Naive thymus-derived CD4-positive, alpha-beta T cell (primary cell): ENCODE measurements around the gene E2F7. TPM values are rescaled to one million over a fixed set of nuclear protein-coding genes. Genes with fewer than 3 reads are reported as not detected.
A peak's percentile ranks its signal among the peaks of the same experiment; 100 is the strongest.

Source experiments
- ATAC-seq: fragments of 150-1000 bp; cut with Tn5 transposase; 2 replicates; pipeline ENCODE4 v1.10.0; 2021; ENCODE audit warnings: mild to moderate bottlenecking, moderate library complexity
- CTCF ChIA-PET: fragments of 350-600 bp; sonication (Branson Sonifier 250); formaldehyde crosslinking; loops from one replicate; lab custom pipeline; 2021; ENCODE audit warnings: antibody characterized with exemption; lab: Charles Lee
- POLR2A ChIA-PET: fragments of 350-600 bp; sonication (Branson Sonifier 250); formaldehyde crosslinking; loops from one replicate; lab custom pipeline; 2021; ENCODE audit warnings: antibody characterized with exemption, inconsistent platforms; lab: Charles Lee
- DNase-seq, 9 donors: peaks; one replicate each; pipeline versions ENCODE4 v3.0.0 to v3.0.0-alpha.2; 2020 to 2022; ENCODE audit warnings: mixed read lengths in 1 of 9
- H3K27ac ChIP-seq: one replicate; pipeline ENCODE4 v1.7.0; 2013; ENCODE audit warnings: mild to moderate bottlenecking, low read depth, low read length, moderate library complexity
- H3K27me3 ChIP-seq, 2 donors: one replicate each; pipeline ENCODE4 v1.7.0; 2013; ENCODE audit warnings: low read length in 2 of 2, mild to moderate bottlenecking in 2 of 2, moderate library complexity in 2 of 2; ENCODE audit not compliant: control insufficient read depth in 2 of 2, insufficient read depth in 2 of 2
- H3K36me3 ChIP-seq, 3 experiments: 1 replicate in 2 of 3; 2 replicates in 1 of 3; pipeline ENCODE4 v1.7.0; 2013; ENCODE audit warnings: low read length in 3 of 3, mild to moderate bottlenecking in 3 of 3, moderate library complexity in 1 of 3; ENCODE audit not compliant: insufficient read depth in 3 of 3, control insufficient read depth in 2 of 3
- H3K4me1 ChIP-seq, 2 donors: one replicate each; pipeline ENCODE4 v1.7.0; 2013; ENCODE audit warnings: low read length in 2 of 2, mild to moderate bottlenecking in 2 of 2, moderate library complexity in 1 of 2; ENCODE audit not compliant: control insufficient read depth in 2 of 2, insufficient read depth in 2 of 2
- H3K4me3 ChIP-seq: 2 replicates; pipeline ENCODE4 v1.7.0; 2013; ENCODE audit warnings: mild to moderate bottlenecking, low read length
- H3K9me3 ChIP-seq, 3 experiments: 1 replicate in 2 of 3; 2 replicates in 1 of 3; pipeline ENCODE4 v1.7.0; 2013; ENCODE audit warnings: low read length in 3 of 3; ENCODE audit not compliant: control insufficient read depth in 2 of 3
- H3K27ac Mint-ChIP-seq, 9 donors: one replicate each; pipeline ENCODE4 v1.8.0; 2020 to 2022; ENCODE audit warnings: mixed read lengths in 9 of 9, mild to moderate bottlenecking in 8 of 9, moderate library complexity in 5 of 9, inconsistent platforms in 2 of 9
- H3K27me3 Mint-ChIP-seq, 5 donors: one replicate each; pipeline ENCODE4 v1.8.0; 2021 to 2022; ENCODE audit warnings: mixed read lengths in 5 of 5, mild to moderate bottlenecking in 1 of 5
- H3K36me3 Mint-ChIP-seq, 5 donors: one replicate each; pipeline ENCODE4 v1.8.0; 2020 to 2022; ENCODE audit warnings: mixed read lengths in 5 of 5, mild to moderate bottlenecking in 3 of 5, inconsistent platforms in 1 of 5
- H3K4me1 Mint-ChIP-seq, 7 donors: one replicate each; pipeline ENCODE4 v1.8.0; 2020 to 2022; ENCODE audit warnings: mixed read lengths in 7 of 7, mild to moderate bottlenecking in 3 of 7, inconsistent platforms in 1 of 7
- H3K4me3 Mint-ChIP-seq, 10 donors: one replicate each; pipeline ENCODE4 v1.8.0; 2020 to 2022; ENCODE audit warnings: mild to moderate bottlenecking in 10 of 10, mixed read lengths in 10 of 10, moderate library complexity in 6 of 10, inconsistent platforms in 2 of 10
- H3K9me3 Mint-ChIP-seq, 11 donors: one replicate each; pipeline ENCODE4 v1.8.0; 2020 to 2022; ENCODE audit warnings: mixed read lengths in 11 of 11, mild to moderate bottlenecking in 4 of 11, inconsistent platforms in 1 of 11, moderate library complexity in 1 of 11
- intact Hi-C, 2 donors: fragments of 100-400 bp; cut with micrococcal nuclease; formaldehyde crosslinking; loops; one replicate each; pipeline ENCODE4 v1.15.1; 2023
- polyA plus RNA-seq, 2 donors: library from polyadenylated mRNA; unstranded; fragments of 300-500 nt; fragmentation: Illumina TruSeq; gene quantifications; one replicate each; pipeline ENCODE4 v1.2.3, GENCODE V29; 2021
- total RNA-seq, 6 experiments: library from RNA in 5 of 6; stranded (reverse) in 5 of 6; gene quantifications; 1 replicate in 5 of 6; 2 replicates in 1 of 6; pipeline ENCODE4 v1.2.3 and lab custom pipeline; 2021 to 2026

The E2F7 gene, protein sequence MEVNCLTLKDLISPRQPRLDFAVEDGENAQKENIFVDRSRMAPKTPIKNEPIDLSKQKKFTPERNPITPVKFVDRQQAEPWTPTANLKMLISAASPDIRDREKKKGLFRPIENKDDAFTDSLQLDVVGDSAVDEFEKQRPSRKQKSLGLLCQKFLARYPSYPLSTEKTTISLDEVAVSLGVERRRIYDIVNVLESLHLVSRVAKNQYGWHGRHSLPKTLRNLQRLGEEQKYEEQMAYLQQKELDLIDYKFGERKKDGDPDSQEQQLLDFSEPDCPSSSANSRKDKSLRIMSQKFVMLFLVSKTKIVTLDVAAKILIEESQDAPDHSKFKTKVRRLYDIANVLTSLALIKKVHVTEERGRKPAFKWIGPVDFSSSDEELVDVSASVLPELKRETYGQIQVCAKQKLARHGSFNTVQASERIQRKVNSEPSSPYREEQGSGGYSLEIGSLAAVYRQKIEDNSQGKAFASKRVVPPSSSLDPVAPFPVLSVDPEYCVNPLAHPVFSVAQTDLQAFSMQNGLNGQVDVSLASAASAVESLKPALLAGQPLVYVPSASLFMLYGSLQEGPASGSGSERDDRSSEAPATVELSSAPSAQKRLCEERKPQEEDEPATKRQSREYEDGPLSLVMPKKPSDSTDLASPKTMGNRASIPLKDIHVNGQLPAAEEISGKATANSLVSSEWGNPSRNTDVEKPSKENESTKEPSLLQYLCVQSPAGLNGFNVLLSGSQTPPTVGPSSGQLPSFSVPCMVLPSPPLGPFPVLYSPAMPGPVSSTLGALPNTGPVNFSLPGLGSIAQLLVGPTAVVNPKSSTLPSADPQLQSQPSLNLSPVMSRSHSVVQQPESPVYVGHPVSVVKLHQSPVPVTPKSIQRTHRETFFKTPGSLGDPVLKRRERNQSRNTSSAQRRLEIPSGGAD
- 10 to 100 TPM in 1 of 5 experiments, under 1 TPM in 1, not detected in 3; 0.22 to 17.6 TPM for total RNA-seq
- polyA plus RNA-seq: not detected
- total RNA-seq (lab: John Stamatoyannopoulos, UW): not detected

DNA sequence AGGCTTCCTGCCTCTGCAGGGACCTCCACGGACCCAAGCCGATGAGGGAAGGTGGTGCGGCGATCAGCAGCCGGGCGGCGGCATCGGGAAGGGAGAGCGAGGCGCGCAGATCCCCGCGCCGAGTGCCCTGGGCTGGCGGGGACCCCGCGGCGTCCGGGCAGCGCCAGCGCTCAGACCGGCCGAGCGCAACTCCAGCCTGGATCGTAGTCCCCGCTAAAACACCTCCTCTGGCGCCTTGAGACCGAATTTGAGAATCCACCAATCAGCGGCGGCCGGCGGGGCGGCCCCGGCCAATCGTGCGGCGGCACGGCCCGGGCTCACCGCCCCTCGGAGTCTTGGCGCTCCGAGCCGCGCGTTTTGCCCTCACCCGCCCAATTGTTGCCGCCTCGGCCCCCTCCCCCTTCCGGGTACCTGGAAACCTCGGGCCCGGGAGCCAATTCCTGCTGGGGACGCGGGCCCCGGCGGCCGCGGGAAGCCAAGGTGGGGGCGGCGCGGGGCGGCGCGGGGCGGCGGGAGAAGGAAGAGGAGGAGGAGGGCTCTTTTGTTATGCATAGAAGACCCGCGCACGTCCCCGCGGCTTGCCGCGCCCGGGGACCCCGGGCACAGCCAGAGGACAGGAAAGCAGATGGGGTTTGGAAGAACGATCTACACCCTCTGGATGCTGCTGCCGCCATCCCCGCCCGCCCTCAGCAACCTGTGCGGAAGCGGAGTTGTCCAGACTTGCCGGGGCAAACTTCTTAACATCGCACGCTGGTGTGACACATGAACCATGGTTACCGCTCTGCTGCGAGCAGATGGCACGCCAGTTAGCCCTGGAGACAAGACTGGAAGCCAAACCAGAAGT lies at the start of gene E2F7:
TSS of gene E2F7 (minus strand) at position 209 of the 844 bp plus-strand sequence. CDS start 934 bp downstream, outside the sequence.
- H3K4me1 ChIP-seq: peaks cover 0 to 7% of the 10 kb centered on the region in 2 donors
- DNase-seq: peak; percentile 47 to 93 (median 69)
- H3K27ac ChIP-seq: no peak within 1 kb of the TSS
- ChIA-PET CTCF (no interaction called here), POLR2A (no interaction called here)
- no peaks in the 10 kb centered on the region for H3K9me3 ChIP-seq
- ATAC-seq: peak; percentile 91
- H3K4me3 ChIP-seq: peak within 1 kb of the TSS; percentile 63
- intact Hi-C loops: loop anchor here in 1 of 2 donors (1.0 to 10.0 kb wide), 7 partner anchors 16 to 1551 kb away; partner anchors contain the start of genes CSRP2, KRR1, NAP1L1 and OSBPL8
- H3K36me3 ChIP-seq: no peaks in the 10 kb centered on the region
- H3K4me3 Mint-ChIP-seq: peak within 1 kb of the TSS; percentile 79 to 88 (median 85)
- H3K27me3 ChIP-seq: no peaks in the 10 kb centered on the region
- H3K27ac Mint-ChIP-seq: peak within 1 kb of the TSS in 2 of 9 donors; percentile 69 to 80
- H3K9me3 Mint-ChIP-seq: no peaks in the 10 kb centered on the region
- H3K27me3 Mint-ChIP-seq: peaks cover 16 to 38% (median 30%) of the 10 kb centered on the region in 5 donors
- peaks cover 0 to 21% (median 0%) of the 10 kb centered on the region in 5 donors for H3K36me3 Mint-ChIP-seq
- H3K4me1 Mint-ChIP-seq: peaks cover 5 to 41% (median 8%) of the 10 kb centered on the region in 7 donors

DNA sequence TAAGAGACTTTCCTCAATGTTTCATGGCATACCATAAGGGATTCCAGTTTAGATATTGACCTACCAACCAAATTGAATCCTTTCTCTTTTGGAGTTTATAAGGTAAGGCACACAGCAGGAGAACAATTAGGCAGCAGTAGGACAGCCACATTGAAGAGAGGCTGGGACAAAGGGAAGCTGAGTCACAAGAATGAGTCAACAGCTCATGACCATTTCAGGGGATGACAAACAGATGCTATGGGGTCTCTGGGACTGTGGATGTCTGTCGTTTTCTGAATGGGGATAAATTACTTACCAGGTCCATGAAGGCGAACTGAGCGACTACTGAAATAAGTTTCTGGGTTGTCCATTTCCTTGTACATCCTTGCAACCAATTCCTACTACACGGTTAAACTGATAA lies 48.6 kb upstream of the E2F7 start:
- H3K9me3 Mint-ChIP-seq: peaks cover 0 to 15% (median 6%) of the 10 kb centered on the region in 11 donors
- CTCF ChIA-PET: no interaction called here
- H3K4me3 Mint-ChIP-seq: no peak overlapping the region
- no peak for ATAC-seq
- DNase-seq: no peak
- Histone ChIP-seq H3K36me3 (no peaks in the 10 kb centered on the region), H3K9me3 (no peaks in the 10 kb centered on the region), H3K4me1 (no peaks in the 10 kb centered on the region), H3K27me3 (no peaks in the 10 kb centered on the region), H3K27ac (no peak overlapping the region), H3K4me3 (no peak overlapping the region)
- no peaks in the 10 kb centered on the region for H3K4me1 Mint-ChIP-seq
- POLR2A ChIA-PET: no interaction called here
- H3K27ac Mint-ChIP-seq: no peak overlapping the region
- intact Hi-C loops: no loop called here
- peaks cover 0 to 14% (median 0%) of the 10 kb centered on the region in 5 donors for H3K27me3 Mint-ChIP-seq
- peaks cover 0 to 3% (median 0%) of the 10 kb centered on the region in 5 donors for H3K36me3 Mint-ChIP-seq

DNA sequence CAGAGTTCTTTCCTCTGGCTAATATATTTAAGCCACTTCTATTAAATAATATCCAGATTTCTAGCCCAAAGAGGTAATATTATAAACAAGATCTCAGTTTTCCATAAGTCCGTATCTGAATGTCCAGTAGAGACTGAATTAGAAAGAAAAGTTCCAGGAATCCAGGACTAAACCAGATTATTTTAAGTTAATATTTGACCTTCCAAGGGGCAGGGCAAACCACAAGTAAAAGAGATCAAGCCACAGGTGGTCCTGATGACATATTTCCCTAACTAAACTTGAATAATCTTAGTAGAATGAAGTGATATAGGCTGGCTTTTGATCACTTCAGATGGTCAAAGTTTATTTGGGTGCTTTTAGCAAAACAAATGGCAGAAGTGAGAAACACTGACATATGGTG lies 43.3 kb upstream of the E2F7 start:
- CTCF ChIA-PET: no interaction called here
- Histone ChIP-seq H3K4me3 (no peak overlapping the region), H3K36me3 (no peaks in the 10 kb centered on the region), H3K27ac (no peak overlapping the region), H3K9me3 (no peaks in the 10 kb centered on the region), H3K4me1 (no peaks in the 10 kb centered on the region), H3K27me3 (no peaks in the 10 kb centered on the region)
- peaks cover 0 to 3% (median 0%) of the 10 kb centered on the region in 5 donors for H3K36me3 Mint-ChIP-seq
- peaks cover 0 to 15% (median 4%) of the 10 kb centered on the region in 11 donors for H3K9me3 Mint-ChIP-seq
- POLR2A ChIA-PET: interaction anchor here (0.9 kb wide), 1 partner anchor 13 kb away, joined by 3 read pairs; no protein-coding TSS in a partner anchor
- no peak overlapping the region for H3K4me3 Mint-ChIP-seq
- no peak overlapping the region for H3K27ac Mint-ChIP-seq
- no peak for ATAC-seq
- intact Hi-C loops: no loop called here
- DNase-seq: no peak
- peaks cover 0 to 22% (median 6%) of the 10 kb centered on the region in 5 donors for H3K27me3 Mint-ChIP-seq
- no peaks in the 10 kb centered on the region for H3K4me1 Mint-ChIP-seq

DNA sequence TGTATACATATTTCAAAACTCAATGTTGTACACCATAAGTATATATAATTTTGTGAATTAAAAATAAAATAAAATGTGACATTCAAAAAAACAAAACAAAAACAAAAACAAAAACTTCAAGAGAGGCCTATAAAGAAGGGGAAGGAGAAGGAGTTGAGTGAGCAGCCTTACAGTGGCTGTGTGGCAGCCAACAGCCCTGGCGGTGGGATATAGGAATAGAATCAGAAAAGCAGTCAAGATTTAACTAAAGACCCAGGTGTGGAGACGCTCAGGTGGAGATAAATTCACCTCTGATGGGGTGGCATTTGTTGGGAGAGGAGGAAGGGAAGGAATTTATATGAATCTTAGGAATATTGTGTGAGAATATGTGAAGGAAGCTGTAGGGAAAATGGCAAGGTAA lies 41.8 kb upstream of the E2F7 start:
- intact Hi-C loops: no loop called here
- Histone ChIP-seq H3K9me3 (no peaks in the 10 kb centered on the region), H3K36me3 (no peaks in the 10 kb centered on the region), H3K4me1 (no peaks in the 10 kb centered on the region), H3K27ac (no peak overlapping the region), H3K27me3 (no peaks in the 10 kb centered on the region), H3K4me3 (no peak overlapping the region)
- ChIA-PET CTCF (no interaction called here), POLR2A (no interaction called here)
- Mint-ChIP-seq H3K4me3 (no peak overlapping the region), H3K36me3 (peaks cover 0 to 3% (median 0%) of the 10 kb centered on the region in 5 donors), H3K4me1 (peaks cover 0 to 1% (median 0%) of the 10 kb centered on the region in 7 donors), H3K27ac (no peak overlapping the region), H3K9me3 (peaks cover 0 to 15% (median 4%) of the 10 kb centered on the region in 11 donors), H3K27me3 (peaks cover 0 to 18% (median 7%) of the 10 kb centered on the region in 5 donors)
- no peak for ATAC-seq
- DNase-seq: no peak

DNA sequence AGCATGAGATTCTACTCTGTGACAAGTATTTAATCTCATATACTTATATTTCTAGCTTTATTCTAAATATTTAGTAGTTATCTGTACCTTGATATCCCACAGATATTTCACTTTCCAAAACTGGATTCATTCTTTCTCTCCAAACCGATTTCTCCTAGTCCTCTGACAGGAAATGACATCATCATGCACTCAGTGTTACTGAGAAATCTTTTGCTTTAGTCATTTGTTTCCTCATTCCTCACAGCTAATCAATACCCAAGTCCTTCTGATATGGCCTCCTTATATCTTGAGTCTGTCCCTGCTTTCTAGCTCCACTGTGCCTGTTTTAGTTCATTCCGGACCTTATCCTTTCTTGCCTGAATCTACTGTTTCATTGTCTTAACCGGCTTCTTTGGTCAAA lies 39.4 kb upstream of the E2F7 start:
- Histone ChIP-seq H3K9me3 (no peaks in the 10 kb centered on the region), H3K27ac (no peak overlapping the region), H3K4me3 (no peak overlapping the region), H3K27me3 (no peaks in the 10 kb centered on the region), H3K4me1 (no peaks in the 10 kb centered on the region), H3K36me3 (no peaks in the 10 kb centered on the region)
- CTCF ChIA-PET: no interaction called here
- Mint-ChIP-seq H3K4me3 (no peak overlapping the region), H3K4me1 (peaks cover 0 to 1% (median 0%) of the 10 kb centered on the region in 7 donors), H3K36me3 (no peaks in the 10 kb centered on the region), H3K27me3 (peaks cover 0 to 20% (median 8%) of the 10 kb centered on the region in 5 donors), H3K9me3 (no peaks in the 10 kb centered on the region), H3K27ac (no peak overlapping the region)
- DNase-seq (no peak), ATAC-seq (no peak)
- POLR2A ChIA-PET: no interaction called here
- intact Hi-C loops: no loop called here

DNA sequence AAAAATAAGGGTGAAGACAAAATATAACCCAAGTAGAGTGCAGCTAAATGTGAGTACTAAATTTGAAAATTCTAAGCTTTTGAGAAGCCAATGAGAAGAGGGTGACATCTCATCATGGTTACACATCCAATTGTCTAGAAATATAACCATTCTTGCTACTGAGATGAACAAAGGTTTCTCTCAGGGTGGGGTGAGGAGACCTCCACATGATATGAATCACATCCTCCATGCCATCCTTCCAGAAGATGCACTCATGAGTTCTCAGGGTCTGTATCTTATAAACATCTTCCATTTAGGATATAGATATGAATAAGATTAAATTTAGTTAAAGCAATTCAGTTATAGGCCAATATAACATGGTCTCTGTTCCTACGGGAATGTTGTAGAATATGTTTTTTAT lies 38.9 kb upstream of the E2F7 start:
- CTCF ChIA-PET: no interaction called here
- POLR2A ChIA-PET: no interaction called here
- ATAC-seq (no peak), DNase-seq (no peak)
- Histone ChIP-seq H3K27me3 (no peaks in the 10 kb centered on the region), H3K4me1 (no peaks in the 10 kb centered on the region), H3K36me3 (no peaks in the 10 kb centered on the region), H3K9me3 (no peaks in the 10 kb centered on the region), H3K4me3 (no peak overlapping the region), H3K27ac (no peak overlapping the region)
- Mint-ChIP-seq H3K27me3 (peaks cover 0 to 23% (median 12%) of the 10 kb centered on the region in 5 donors), H3K9me3 (no peaks in the 10 kb centered on the region), H3K4me3 (no peak overlapping the region), H3K27ac (no peak overlapping the region), H3K36me3 (no peaks in the 10 kb centered on the region), H3K4me1 (peaks cover 0 to 1% (median 0%) of the 10 kb centered on the region in 7 donors)
- intact Hi-C loops: no loop called here
